ENCODE results near the gene TECPR2. TPM values are rescaled to one million over a fixed set of nuclear protein-coding genes. Genes with fewer than 3 reads are reported as not detected.
"Not testable (repeated sequence)": the region's sequence is repeated elsewhere in the genome, so short reads cannot be mapped to it uniquely, and the experiment has no call there.

The TECPR2 gene
- total RNA-seq, 2 donors from 2014 or later: 7.0 to 51.4 TPM

- DNase-seq (peak; percentile 40 to 65 (median 60)), ATAC-seq (peak; percentile 87)
- H3K36me3 ChIP-seq (replicated peaks in 1 of 2; ENCODE audit: insufficient read depth in 1 of 2, low read depth in 2 of 2): no peaks in the 10 kb centered on the region
- intact Hi-C loops (cut with DNase I): loop anchor here (5.0 kb wide), 1 partner anchor 79 kb away; no protein-coding TSS in a partner anchor
- H3K4me3 ChIP-seq: peak overlapping the region; percentile 54 to 74
- 0 to 1% methylated on average over 4 to 94 of the region's 95 CpGs for WGBS, 2 donors
- H3K27ac ChIP-seq: peak overlapping the region in 3 of 4 donors; percentile 37 to 67 (median 60)
- H3K4me1 ChIP-seq: peaks cover 7% of the 10 kb centered on the region
- TF ChIP-seq CTCF (IDR thresholded peaks at IDR 0.05): peak; percentile 39 to 100 (median 94)
- no peak for TF ChIP-seq POLR2A (IDR thresholded peaks at IDR 0.05)
- H3K27me3 ChIP-seq: no peaks in the 10 kb centered on the region
- no peaks in the 10 kb centered on the region for H3K9me3 ChIP-seq
These were observed 154.0 kb downstream of the TECPR2 start for GRCh38 chr14:102516531-102517391.

- intact Hi-C loops (cut with DNase I): loop anchor here (5.0 kb wide), 1 partner anchor 80 kb away; no protein-coding TSS in a partner anchor
These were observed 154.8 kb downstream of the TECPR2 start for GRCh38 chr14:102517392-102518062.

GRCh38 chr14:102518063-102518648 lies 155.4 kb downstream of the TECPR2 start:
- DNase-seq (no peak), ATAC-seq (no peak)
- no peak for TF ChIP-seq POLR2A (IDR thresholded peaks at IDR 0.05)
- TF ChIP-seq CTCF (IDR thresholded peaks at IDR 0.05): no peak
- Histone ChIP-seq H3K9me3 (no peaks in the 10 kb centered on the region), H3K36me3 (replicated peaks in 1 of 2; ENCODE audit: insufficient read depth in 1 of 2, low read depth in 2 of 2) (no peaks in the 10 kb centered on the region), H3K27me3 (no peaks in the 10 kb centered on the region), H3K27ac (no peak overlapping the region), H3K4me1 (peaks cover 7% of the 10 kb centered on the region), H3K4me3 (no peak overlapping the region)
- 83 to 96% methylated on average over 7 to 8 of the region's 8 CpGs for WGBS, 2 donors
- intact Hi-C loops (cut with DNase I): loop anchor here (5.0 kb wide), 1 partner anchor 81 kb away; no protein-coding TSS in a partner anchor

More at GRCh38 chr14:102517392-102518062, 154.8 kb downstream of the TECPR2 start:
- Histone ChIP-seq H3K36me3 (replicated peaks in 1 of 2; ENCODE audit: insufficient read depth in 1 of 2, low read depth in 2 of 2) (no peaks in the 10 kb centered on the region), H3K9me3 (no peaks in the 10 kb centered on the region), H3K27me3 (no peaks in the 10 kb centered on the region), H3K4me1 (peaks cover 7% of the 10 kb centered on the region), H3K4me3 (peak overlapping the region; percentile 54 to 74), H3K27ac (peak overlapping the region in 3 of 4 donors; percentile 37 to 67 (median 60))
- WGBS, 2 donors: 27 to 28% methylated on average over 17 to 37 of the region's 37 CpGs
- peak in 1 of 4 donors; percentile 31 for DNase-seq
- peak; percentile 31 for ATAC-seq
- no peak for TF ChIP-seq CTCF (IDR thresholded peaks at IDR 0.05)
- no peak for TF ChIP-seq POLR2A (IDR thresholded peaks at IDR 0.05)

GRCh38 chr14:102519709-102520108 lies 157.0 kb downstream of the TECPR2 start:
- not testable (repeated sequence) for H3K4me3 ChIP-seq; H3K9me3 ChIP-seq; H3K27me3 ChIP-seq; DNase-seq; ATAC-seq; H3K36me3 ChIP-seq (replicated peaks in 1 of 2; ENCODE audit: insufficient read depth in 1 of 2, low read depth in 2 of 2); H3K27ac ChIP-seq
- WGBS, 2 donors: 82 to 83% methylated on average over 3 to 5 of the region's 5 CpGs
- peaks cover 16% of the 10 kb centered on the region for H3K4me1 ChIP-seq
- intact Hi-C loops (cut with DNase I): loop anchor here (5.0 kb wide), 1 partner anchor 82 kb away; no protein-coding TSS in a partner anchor

GRCh38 chr14:102523200-102523568 lies 160.4 kb downstream of the TECPR2 start:
- Histone ChIP-seq H3K9me3 (no peaks in the 10 kb centered on the region), H3K36me3 (replicated peaks in 1 of 2; ENCODE audit: insufficient read depth in 1 of 2, low read depth in 2 of 2) (no peaks in the 10 kb centered on the region), H3K4me1 (peaks cover 9% of the 10 kb centered on the region), H3K27ac (no peak overlapping the region), H3K27me3 (no peaks in the 10 kb centered on the region), H3K4me3 (no peak overlapping the region)
- TF ChIP-seq CTCF (IDR thresholded peaks at IDR 0.05): no peak
- WGBS, 2 donors: 76 to 86% methylated on average over 2 of the region's 3 CpGs
- no peak for ATAC-seq
- intact Hi-C loops (cut with DNase I): no loop called here
- DNase-seq: no peak

All from body of pancreas (tissue), 4 donors.